HepG2 (cell line): ENCODE results near the gene XAF1. TPM values are rescaled to one million over a fixed set of nuclear protein-coding genes. Genes with fewer than 3 reads are reported as not detected.
A peak's percentile ranks its signal among the peaks of the same experiment; 100 is the strongest.

ENCODE experiments used
- ATAC-seq: fragments of 200-7000 bp; cut with Tn5 transposase; 3 replicates; pipeline ENCODE4 v1.9.1; 2020; ENCODE audit warnings: mild to moderate bottlenecking, moderate library complexity
- BruUV-seq: library from RNA; stranded (reverse); fragments of 400-500 nt; replicated peaks from 2 replicates; lab custom pipeline; 2021; lab: Mats Ljungman, UMichigan
- CTCF ChIA-PET: fragments of 300-600 bp; formaldehyde crosslinking; extraction: SDS; loops from one replicate; lab custom pipeline; 2021; ENCODE audit warnings: low total read pairs, inconsistent platforms, low intra/inter-chr PET ratio; lab: Yijun Ruan, JAX
- POLR2A ChIA-PET: fragments of 350-600 bp; sonication (Branson Sonifier 250); formaldehyde crosslinking; loops from one replicate; lab custom pipeline; 2020; ENCODE audit warnings: antibody characterized with exemption, inconsistent platforms; lab: Yijun Ruan, JAX
- DNase-seq: peaks from one replicate; pipeline ENCODE4 v3.0.0-alpha.2; 2015; ENCODE audit warnings: low spot score
- FAIRE-seq: peaks from 3 replicates; lab custom pipeline; 2011; peaks lifted over from hg19 to GRCh38; lab: Jason Lieb, UNC
- H2AFZ ChIP-seq: one replicate; pipeline ENCODE4 v1.6.1; 2011; ENCODE audit warnings: low read length, inconsistent platforms
- H3K27ac ChIP-seq: fragments of 300-600 bp; 3 replicates; pipeline ENCODE4 v1.8.0; 2011; ENCODE audit warnings: mixed run types, mild to moderate bottlenecking, mixed read lengths, low read length, inconsistent platforms; ENCODE audit not compliant: insufficient read depth; ENCODE audit errors: extremely low read length
- H3K27me3 ChIP-seq, 2 experiments: fragments of 200-600 bp in 1 of 2; 2 replicates in 1 of 2; 3 replicates in 1 of 2; pipeline versions ENCODE4 v1.6.0 to v1.8.0; 2011; ENCODE audit warnings: low read length in 2 of 2, mild to moderate bottlenecking in 2 of 2, moderate library complexity in 2 of 2, inconsistent platforms in 1 of 2; ENCODE audit not compliant: insufficient read depth in 2 of 2, control insufficient read depth in 1 of 2
- H3K36me3 ChIP-seq, 2 experiments: fragments of 200-600 bp in 1 of 2; replicated peaks in 1 of 2; 2 replicates in 1 of 2; 3 replicates in 1 of 2; pipeline versions ENCODE4 v1.5.1 to v1.8.0; 2011; ENCODE audit warnings: low read length in 2 of 2, inconsistent platforms in 1 of 2; ENCODE audit not compliant: insufficient read depth in 2 of 2, control insufficient read depth in 1 of 2
- H3K4me1 ChIP-seq: 2 replicates; pipeline ENCODE4 v1.5.1; 2012; ENCODE audit warnings: low read length, inconsistent platforms; ENCODE audit not compliant: insufficient read depth
- H3K4me2 ChIP-seq: 2 replicates; pipeline ENCODE4 v1.6.0; 2011; ENCODE audit warnings: low read depth, low read length, inconsistent platforms
- H3K4me3 ChIP-seq, 3 experiments: fragments of 200-600 bp in 1 of 3; sonication (generic), shearing (Covaris generic) in 1 of 3; replicated peaks in 1 of 3; 2 replicates each; pipeline ENCODE4 v1.5.1; 2011 to 2016; ENCODE audit warnings: low read length in 3 of 3, inconsistent platforms in 2 of 3, low read depth in 2 of 3, mild to moderate bottlenecking in 2 of 3, control low read depth in 1 of 3, mixed read lengths in 1 of 3; ENCODE audit not compliant: insufficient read depth in 1 of 3
- H3K79me2 ChIP-seq: one replicate; pipeline ENCODE4 v1.6.1; 2011; ENCODE audit warnings: low read length, inconsistent platforms; ENCODE audit not compliant: insufficient read depth
- H3K9ac ChIP-seq: 2 replicates; pipeline ENCODE4 v1.6.0; 2011; ENCODE audit warnings: mild to moderate bottlenecking, low read depth, low read length, inconsistent platforms; ENCODE audit not compliant: insufficient read depth
- H3K9me3 ChIP-seq: 2 replicates; pipeline ENCODE4 v1.5.1; 2012; ENCODE audit warnings: mild to moderate bottlenecking, low read length
- H4K20me1 ChIP-seq: 2 replicates; pipeline ENCODE4 v1.6.0; 2011; ENCODE audit warnings: inconsistent platforms, mild to moderate bottlenecking, low read length, moderate library complexity; ENCODE audit not compliant: insufficient read depth
- FOXA3 ChIP-seq: IDR thresholded peaks from 2 replicates; pipeline ENCODE4 v1.6.1; 2016; ENCODE audit warnings: missing genetic modification reagents, missing compliant biosample characterization
- HOXA3 ChIP-seq: sonication (generic); formaldehyde crosslinking; IDR thresholded peaks from 2 replicates; pipeline ENCODE4 v1.5.0; 2020; ENCODE audit warnings: missing genetic modification reagents
- MAFF ChIP-seq: IDR thresholded peaks from 2 replicates; pipeline ENCODE4 v1.6.1; 2011; ENCODE audit warnings: low read depth, low read length, improper control_type of control experiment
- MBNL3 ChIP-seq: fragments of 250-450 bp; sonication (Bioruptor Pico); conservative IDR thresholded peaks from 2 replicates; pipeline ENCODE4 v1.8.0; 2022; ENCODE audit warnings: mild to moderate bottlenecking, inconsistent platforms
- TCF7L2 ChIP-seq: IDR thresholded peaks from 2 replicates; pipeline ENCODE4 v1.6.1; 2011; ENCODE audit warnings: mild to moderate bottlenecking, low read depth, low read length, moderate library complexity
- ZNF337 ChIP-seq: sonication (generic); formaldehyde crosslinking; IDR thresholded peaks from 2 replicates; pipeline ENCODE4 v1.5.1; 2020; ENCODE audit warnings: missing genetic modification reagents, low read depth, mild to moderate bottlenecking, borderline replicate concordance
- ZNF790 ChIP-seq: sonication (generic); formaldehyde crosslinking; IDR thresholded peaks from 2 replicates; pipeline ENCODE4 v1.8.0; 2022; ENCODE audit warnings: missing genetic modification reagents, mild to moderate bottlenecking, borderline replicate concordance
- WGBS: methylation state at CpG from one replicate; pipeline ENCODE4 v1.1.6; 2017; ENCODE audit warnings: low lambda C conversion rate; 5-methylcytosine and 5-hydroxymethylcytosine counted together
- in situ Hi-C: cut with HindIII; loops from 2 replicates; pipeline ENCODE4 v1.10.0; 2017; ENCODE audit warnings: low pct_unique_long_range_greater_than_20kb; ENCODE audit not compliant: extremely low pct_ligation_motif_present
- intact Hi-C: fragments of 100-400 bp; cut with micrococcal nuclease; formaldehyde crosslinking; loops from one replicate; pipeline ENCODE4 v1.10.0; 2022; ENCODE audit not compliant: unreplicated experiment
- polyA plus RNA-seq, 8 experiments: library from polyadenylated mRNA; depleted of rRNA in 3 of 8; stranded (reverse) in 7 of 8; unstranded in 1 of 8; fragments of >200 nt; fragmentation: Illumina TruSeq in 4 of 8; extraction: Trizol in 4 of 8; gene quantifications; 2 replicates each; pipeline versions ENCODE4 v1.2.1 to v1.2.3, GENCODE V29; 2011 to 2016; ENCODE audit warnings: low read depth in 4 of 8, missing spikeins in 1 of 8, mixed read lengths in 1 of 8; ENCODE audit not compliant: insufficient read depth in 1 of 8
- total RNA-seq, 5 experiments: library from RNA; depleted of rRNA; stranded (reverse); fragments of >200 nt; fragmentation: Illumina TruSeq; extraction: Trizol; gene quantifications; 2 replicates each; pipeline ENCODE4 v1.2.3, GENCODE V29; 2016; ENCODE audit warnings: low read depth in 1 of 5
- TF ChIP-seq, protein P1 (sequence below): IDR thresholded peaks from 2 replicates; pipeline ENCODE4 v1.6.1; 2012; ENCODE audit warnings: low read length, improper control_type of control experiment
- TF ChIP-seq, protein P2 (sequence below): sonication (generic); formaldehyde crosslinking; IDR thresholded peaks from 2 replicates; pipeline ENCODE4 v1.4.0; 2020; ENCODE audit warnings: missing genetic modification reagents
- TF ChIP-seq, protein P3 (sequence below): sonication (generic); formaldehyde crosslinking; conservative IDR thresholded peaks from 2 replicates; pipeline ENCODE4 v1.8.0; 2022; ENCODE audit warnings: missing genetic modification reagents
- TF ChIP-seq, protein P4 (sequence below): sonication (generic); formaldehyde crosslinking; IDR thresholded peaks from 2 replicates; pipeline ENCODE4 v1.8.1; 2023; ENCODE audit warnings: missing genetic modification reagents, inconsistent platforms, borderline replicate concordance

The XAF1 gene
- total and polyA plus RNA-seq, 2 of the 13 experiments (the other 11 are each of a cell fraction or from before 2014, with no cell fraction given): 1.2 to 2.4 TPM

DNA sequence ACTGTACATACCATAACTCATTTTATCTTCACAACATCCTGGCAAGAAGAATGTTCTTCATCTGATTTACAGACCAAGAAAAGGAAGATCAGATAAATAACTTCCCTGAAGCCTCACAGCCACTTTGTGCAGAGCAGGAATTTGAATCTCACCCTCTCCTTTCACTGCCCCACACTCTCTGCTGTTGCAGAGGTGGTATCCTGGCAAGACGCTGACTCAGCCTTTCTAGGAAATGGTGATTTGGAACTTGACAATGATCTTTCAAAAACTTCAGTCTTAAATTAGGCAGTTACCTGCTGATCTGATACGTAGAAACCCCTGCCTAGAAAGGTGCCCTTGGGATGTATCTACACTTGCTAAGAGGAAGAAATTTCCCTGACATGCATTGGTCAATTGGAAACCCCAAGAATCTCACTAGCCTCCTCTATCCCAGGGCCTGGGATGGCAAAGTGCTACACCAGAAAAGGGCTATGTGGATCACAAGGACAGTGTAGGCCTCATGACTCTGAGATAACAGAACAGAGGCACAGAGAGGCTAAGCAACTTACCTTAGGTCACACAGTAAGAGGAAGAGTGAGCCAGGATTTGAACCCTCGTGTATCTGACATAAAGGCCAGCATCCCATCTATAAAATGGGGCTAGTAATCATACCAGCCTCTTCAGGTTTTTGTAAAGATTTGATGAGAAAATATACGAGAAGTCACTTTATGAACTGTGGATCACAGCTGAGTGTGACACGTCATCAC is 38.1 kb downstream of the XAF1 start (continued):
- TF ChIP-seq, protein P1, sequence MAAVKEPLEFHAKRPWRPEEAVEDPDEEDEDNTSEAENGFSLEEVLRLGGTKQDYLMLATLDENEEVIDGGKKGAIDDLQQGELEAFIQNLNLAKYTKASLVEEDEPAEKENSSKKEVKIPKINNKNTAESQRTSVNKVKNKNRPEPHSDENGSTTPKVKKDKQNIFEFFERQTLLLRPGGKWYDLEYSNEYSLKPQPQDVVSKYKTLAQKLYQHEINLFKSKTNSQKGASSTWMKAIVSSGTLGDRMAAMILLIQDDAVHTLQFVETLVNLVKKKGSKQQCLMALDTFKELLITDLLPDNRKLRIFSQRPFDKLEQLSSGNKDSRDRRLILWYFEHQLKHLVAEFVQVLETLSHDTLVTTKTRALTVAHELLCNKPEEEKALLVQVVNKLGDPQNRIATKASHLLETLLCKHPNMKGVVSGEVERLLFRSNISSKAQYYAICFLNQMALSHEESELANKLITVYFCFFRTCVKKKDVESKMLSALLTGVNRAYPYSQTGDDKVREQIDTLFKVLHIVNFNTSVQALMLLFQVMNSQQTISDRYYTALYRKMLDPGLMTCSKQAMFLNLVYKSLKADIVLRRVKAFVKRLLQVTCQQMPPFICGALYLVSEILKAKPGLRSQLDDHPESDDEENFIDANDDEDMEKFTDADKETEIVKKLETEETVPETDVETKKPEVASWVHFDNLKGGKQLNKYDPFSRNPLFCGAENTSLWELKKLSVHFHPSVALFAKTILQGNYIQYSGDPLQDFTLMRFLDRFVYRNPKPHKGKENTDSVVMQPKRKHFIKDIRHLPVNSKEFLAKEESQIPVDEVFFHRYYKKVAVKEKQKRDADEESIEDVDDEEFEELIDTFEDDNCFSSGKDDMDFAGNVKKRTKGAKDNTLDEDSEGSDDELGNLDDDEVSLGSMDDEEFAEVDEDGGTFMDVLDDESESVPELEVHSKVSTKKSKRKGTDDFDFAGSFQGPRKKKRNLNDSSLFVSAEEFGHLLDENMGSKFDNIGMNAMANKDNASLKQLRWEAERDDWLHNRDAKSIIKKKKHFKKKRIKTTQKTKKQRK: no peak
- peak; percentile 98 for TF ChIP-seq MAFF

DNA sequence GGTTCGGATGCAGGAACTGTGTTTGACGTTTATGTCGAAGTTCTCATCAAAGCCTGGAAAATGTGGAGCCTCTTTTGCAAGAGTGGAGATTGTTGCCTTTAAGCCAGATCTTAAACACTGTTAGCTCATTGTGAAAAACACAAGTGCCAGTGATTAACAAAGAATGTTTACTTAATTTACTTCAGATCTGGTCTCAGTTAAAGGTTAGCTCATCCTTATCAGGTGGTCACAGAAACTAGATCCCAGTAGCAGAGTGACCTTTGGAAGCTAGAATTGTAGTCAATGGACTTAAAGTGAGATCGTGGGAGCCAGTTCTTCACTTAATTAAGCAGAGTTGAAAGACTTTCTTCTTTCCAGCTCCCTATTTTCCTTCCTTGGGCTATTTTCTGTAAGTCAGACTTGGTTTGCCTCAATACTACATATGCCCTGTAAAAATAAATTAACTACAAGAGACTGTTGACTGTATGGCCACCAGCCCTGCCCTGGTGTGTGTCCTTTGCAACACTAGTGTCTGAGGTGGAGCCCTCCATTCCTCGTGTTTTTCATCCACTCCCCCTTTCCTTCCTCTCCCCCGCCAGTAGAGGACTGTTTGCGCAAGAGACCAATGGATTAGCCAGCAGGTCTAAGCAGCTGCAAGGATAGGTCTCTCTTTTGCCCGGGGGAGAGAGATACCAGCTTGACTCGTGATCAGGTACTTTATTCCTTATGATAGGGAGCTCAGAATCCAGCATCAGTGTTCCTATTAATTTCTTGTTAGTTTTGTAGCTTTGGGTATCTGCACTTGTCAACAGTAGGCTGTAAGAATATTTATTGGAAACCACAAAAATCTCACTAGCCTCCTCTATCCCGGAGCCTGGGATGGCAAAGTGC is 40.4 kb downstream of the XAF1 start:
- peak; percentile 73 for ATAC-seq
- peak overlapping the region; percentile 52 for H3K9ac ChIP-seq
- no peak overlapping the region for H2AFZ ChIP-seq
- 2% methylated on average over 10 of the region's 10 CpGs for WGBS
- H3K4me2 ChIP-seq: peak overlapping the region; percentile 81
- in situ Hi-C loops (no loop called here), intact Hi-C loops (loop anchor here (10.0 kb wide), 1 partner anchor 81 kb away; the partner anchor contains the start of gene SLC13A5)
- no TSS peak for BruUV-seq
- no peaks in the 10 kb centered on the region for H3K36me3 ChIP-seq
- H3K79me2 ChIP-seq: no peaks in the 10 kb centered on the region
- H3K27ac ChIP-seq: peak overlapping the region; percentile 78
- H3K4me3 ChIP-seq: peak overlapping the region; percentile 3 to 52 (median 42); a peak in 3 of 6 replicates
- H4K20me1 ChIP-seq: no peaks in the 10 kb centered on the region
- ChIA-PET POLR2A (interaction anchor here (0.5 to 2.4 kb wide), 11 partner anchors 9 to 1835 kb away, joined by 3 to 22 read pairs (median 4); partner anchors contain the start of genes MYH10 and SLC13A5), CTCF (no interaction called here)
- no peaks in the 10 kb centered on the region for H3K27me3 ChIP-seq
- peak; percentile 86 for DNase-seq
- no peaks in the 10 kb centered on the region for H3K9me3 ChIP-seq
- peak; percentile 85 for FAIRE-seq
- H3K4me1 ChIP-seq: peaks cover 54% of the 10 kb centered on the region
- TF ChIP-seq, protein P2, sequence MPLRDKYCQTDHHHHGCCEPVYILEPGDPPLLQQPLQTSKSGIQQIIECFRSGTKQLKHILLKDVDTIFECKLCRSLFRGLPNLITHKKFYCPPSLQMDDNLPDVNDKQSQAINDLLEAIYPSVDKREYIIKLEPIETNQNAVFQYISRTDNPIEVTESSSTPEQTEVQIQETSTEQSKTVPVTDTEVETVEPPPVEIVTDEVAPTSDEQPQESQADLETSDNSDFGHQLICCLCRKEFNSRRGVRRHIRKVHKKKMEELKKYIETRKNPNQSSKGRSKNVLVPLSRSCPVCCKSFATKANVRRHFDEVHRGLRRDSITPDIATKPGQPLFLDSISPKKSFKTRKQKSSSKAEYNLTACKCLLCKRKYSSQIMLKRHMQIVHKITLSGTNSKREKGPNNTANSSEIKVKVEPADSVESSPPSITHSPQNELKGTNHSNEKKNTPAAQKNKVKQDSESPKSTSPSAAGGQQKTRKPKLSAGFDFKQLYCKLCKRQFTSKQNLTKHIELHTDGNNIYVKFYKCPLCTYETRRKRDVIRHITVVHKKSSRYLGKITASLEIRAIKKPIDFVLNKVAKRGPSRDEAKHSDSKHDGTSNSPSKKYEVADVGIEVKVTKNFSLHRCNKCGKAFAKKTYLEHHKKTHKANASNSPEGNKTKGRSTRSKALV (CRISPR knock-in tag): no peak
- TF ChIP-seq ZNF790 (no peak), ZNF337 (CRISPR knock-in tag) (no peak), TCF7L2 (no peak), HOXA3 (CRISPR knock-in tag) (peak; percentile 28; the same call in 1 of the 2 replicates), FOXA3 (CRISPR knock-in tag) (peak; percentile 78), MBNL3 (CRISPR knock-in tag) (no peak)
- TF ChIP-seq, protein P3, sequence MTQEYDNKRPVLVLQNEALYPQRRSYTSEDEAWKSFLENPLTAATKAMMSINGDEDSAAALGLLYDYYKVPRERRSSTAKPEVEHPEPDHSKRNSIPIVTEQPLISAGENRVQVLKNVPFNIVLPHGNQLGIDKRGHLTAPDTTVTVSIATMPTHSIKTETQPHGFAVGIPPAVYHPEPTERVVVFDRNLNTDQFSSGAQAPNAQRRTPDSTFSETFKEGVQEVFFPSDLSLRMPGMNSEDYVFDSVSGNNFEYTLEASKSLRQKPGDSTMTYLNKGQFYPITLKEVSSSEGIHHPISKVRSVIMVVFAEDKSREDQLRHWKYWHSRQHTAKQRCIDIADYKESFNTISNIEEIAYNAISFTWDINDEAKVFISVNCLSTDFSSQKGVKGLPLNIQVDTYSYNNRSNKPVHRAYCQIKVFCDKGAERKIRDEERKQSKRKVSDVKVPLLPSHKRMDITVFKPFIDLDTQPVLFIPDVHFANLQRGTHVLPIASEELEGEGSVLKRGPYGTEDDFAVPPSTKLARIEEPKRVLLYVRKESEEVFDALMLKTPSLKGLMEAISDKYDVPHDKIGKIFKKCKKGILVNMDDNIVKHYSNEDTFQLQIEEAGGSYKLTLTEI (CRISPR knock-in tag): no peak
- TF ChIP-seq, protein P4, sequence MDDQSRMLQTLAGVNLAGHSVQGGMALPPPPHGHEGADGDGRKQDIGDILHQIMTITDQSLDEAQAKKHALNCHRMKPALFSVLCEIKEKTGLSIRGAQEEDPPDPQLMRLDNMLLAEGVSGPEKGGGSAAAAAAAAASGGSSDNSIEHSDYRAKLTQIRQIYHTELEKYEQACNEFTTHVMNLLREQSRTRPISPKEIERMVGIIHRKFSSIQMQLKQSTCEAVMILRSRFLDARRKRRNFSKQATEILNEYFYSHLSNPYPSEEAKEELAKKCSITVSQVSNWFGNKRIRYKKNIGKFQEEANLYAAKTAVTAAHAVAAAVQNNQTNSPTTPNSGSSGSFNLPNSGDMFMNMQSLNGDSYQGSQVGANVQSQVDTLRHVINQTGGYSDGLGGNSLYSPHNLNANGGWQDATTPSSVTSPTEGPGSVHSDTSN: no peak
